Stimulated activated memory B cell treated with anti-CD40 and anti-IgM and Interleukin-4, amounts not matched to agents 10 μg/mL and 1 μg/mL and 100 μg/mL, for 72 hours (primary cell): ENCODE results near the gene LBX2.
A peak's percentile ranks its signal among the peaks of the same experiment; 100 is the strongest.

ENCODE experiments used
- ATAC-seq: fragments of 150-1000 bp; cut with Tn5 transposase; 2 replicates; pipeline ENCODE4 v1.10.0; 2021
- H3K27ac Mint-ChIP-seq: one replicate; pipeline ENCODE4 v1.8.0; 2022; ENCODE audit warnings: mild to moderate bottlenecking, mixed read lengths
- H3K27me3 Mint-ChIP-seq: one replicate; pipeline ENCODE4 v1.8.0; 2022; ENCODE audit warnings: mixed read lengths
- H3K36me3 Mint-ChIP-seq: one replicate; pipeline ENCODE4 v1.8.0; 2022; ENCODE audit warnings: mixed read lengths
- H3K4me1 Mint-ChIP-seq: one replicate; pipeline ENCODE4 v1.8.0; 2022; ENCODE audit warnings: mixed read lengths
- H3K4me3 Mint-ChIP-seq: one replicate; pipeline ENCODE4 v1.8.0; 2022; ENCODE audit warnings: mild to moderate bottlenecking, moderate library complexity, mixed read lengths
- H3K9me3 Mint-ChIP-seq: one replicate; pipeline ENCODE4 v1.8.0; 2022; ENCODE audit warnings: mixed read lengths

Gene LBX2

GRCh38 chr2:74530239-74531187 lies 31.1 kb upstream of the LBX2 start:
- Mint-ChIP-seq H3K27me3 (no peaks in the 10 kb centered on the region), H3K9me3 (no peaks in the 10 kb centered on the region), H3K27ac (peak overlapping the region; percentile 99), H3K36me3 (peaks cover 53% of the 10 kb centered on the region), H3K4me1 (peaks cover 52% of the 10 kb centered on the region), H3K4me3 (peak overlapping the region; percentile 99)
- peak; percentile 52 for ATAC-seq

- ATAC-seq = peak; percentile 93
- Mint-ChIP-seq H3K27ac (peak within 1 kb of the TSS; percentile 99), H3K4me3 (peak within 1 kb of the TSS; percentile 99), H3K4me1 (peaks cover 52% of the 10 kb centered on the region), H3K36me3 (peaks cover 59% of the 10 kb centered on the region), H3K9me3 (no peaks in the 10 kb centered on the region), H3K27me3 (no peaks in the 10 kb centered on the region)
These were observed 30.2 kb upstream of the LBX2 start, which contains the start of the genes AUP1 and HTRA2 for GRCh38 chr2:74529357-74530238. Gene AUP1 (minus strand): TSS chr2:74529706. CDS start chr2:74529629, 77 bp downstream. Gene HTRA2 (plus strand): TSS chr2:74529933. CDS start chr2:74530007, 74 bp downstream.

GRCh38 chr2:74528600-74529356 lies 29.4 kb upstream of the LBX2 start:
- Mint-ChIP-seq H3K27ac (peak overlapping the region; percentile 99), H3K4me3 (peak overlapping the region; percentile 99), H3K4me1 (peaks cover 52% of the 10 kb centered on the region), H3K27me3 (no peaks in the 10 kb centered on the region), H3K36me3 (peaks cover 58% of the 10 kb centered on the region), H3K9me3 (no peaks in the 10 kb centered on the region)
- ATAC-seq = peak; percentile 6

- ATAC-seq = no peak
- Mint-ChIP-seq H3K4me1 (peaks cover 52% of the 10 kb centered on the region), H3K27ac (peak overlapping the region; percentile 99), H3K27me3 (no peaks in the 10 kb centered on the region), H3K36me3 (peaks cover 52% of the 10 kb centered on the region), H3K9me3 (no peaks in the 10 kb centered on the region), H3K4me3 (peak overlapping the region; percentile 99)
These were observed 28.3 kb upstream of the LBX2 start for GRCh38 chr2:74527741-74528140.

GRCh38 chr2:74526649-74527230 lies 27.3 kb upstream of the LBX2 start:
- Mint-ChIP-seq H3K4me3 (peak overlapping the region; percentile 11), H3K36me3 (peaks cover 52% of the 10 kb centered on the region), H3K27ac (peak overlapping the region; percentile 71), H3K9me3 (no peaks in the 10 kb centered on the region), H3K4me1 (peaks cover 44% of the 10 kb centered on the region), H3K27me3 (no peaks in the 10 kb centered on the region)
- ATAC-seq = no peak

- peaks cover 36% of the 10 kb centered on the region for H3K4me1 Mint-ChIP-seq
- H3K9me3 Mint-ChIP-seq = no peaks in the 10 kb centered on the region
- no peaks in the 10 kb centered on the region for H3K27me3 Mint-ChIP-seq
- ATAC-seq = peak; percentile 17
- H3K4me3 Mint-ChIP-seq = peak within 1 kb of the TSS; percentile 11
- H3K27ac Mint-ChIP-seq = peak within 1 kb of the TSS; percentile 71
- peaks cover 46% of the 10 kb centered on the region for H3K36me3 Mint-ChIP-seq
These were observed 26.6 kb upstream of the LBX2 start, which contains the start of gene DQX1 for GRCh38 chr2:74525717-74526648. Gene DQX1 (minus strand): TSS chr2:74526231. CDS start chr2:74525729, 502 bp downstream.

GRCh38 chr2:74524955-74525716 lies 25.7 kb upstream of the LBX2 start:
- Mint-ChIP-seq H3K9me3 (no peaks in the 10 kb centered on the region), H3K36me3 (peaks cover 46% of the 10 kb centered on the region), H3K4me1 (peaks cover 32% of the 10 kb centered on the region)

GRCh38 chr2:74524005-74524404 lies 24.6 kb upstream of the LBX2 start:
- no peak overlapping the region for H3K4me3 Mint-ChIP-seq
- no peak overlapping the region for H3K27ac Mint-ChIP-seq
- no peaks in the 10 kb centered on the region for H3K9me3 Mint-ChIP-seq
- H3K4me1 Mint-ChIP-seq = peaks cover 30% of the 10 kb centered on the region
- H3K27me3 Mint-ChIP-seq = peaks cover 17% of the 10 kb centered on the region
- peaks cover 47% of the 10 kb centered on the region for H3K36me3 Mint-ChIP-seq
- ATAC-seq = no peak

More at GRCh38 chr2:74524955-74525716, 25.7 kb upstream of the LBX2 start:
- Mint-ChIP-seq H3K4me3 (no peak overlapping the region), H3K27me3 (peaks cover 6% of the 10 kb centered on the region), H3K27ac (no peak overlapping the region)
- no peak for ATAC-seq

GRCh38 chr2:74522516-74522915 lies 23.1 kb upstream of the LBX2 start:
- Mint-ChIP-seq H3K4me3 (no peak overlapping the region), H3K36me3 (peaks cover 33% of the 10 kb centered on the region), H3K27me3 (peaks cover 32% of the 10 kb centered on the region), H3K9me3 (no peaks in the 10 kb centered on the region), H3K4me1 (peaks cover 15% of the 10 kb centered on the region), H3K27ac (no peak overlapping the region)
- ATAC-seq = no peak

GRCh38 chr2:74516650-74517049 lies 17.2 kb upstream of the LBX2 start:
- H3K27ac Mint-ChIP-seq = no peak overlapping the region
- peak overlapping the region; percentile 74 for H3K4me3 Mint-ChIP-seq

GRCh38 chr2:74515981-74516633 lies 16.7 kb upstream of the LBX2 start:
- ATAC-seq = peak; percentile 82
- H3K36me3 Mint-ChIP-seq = peaks cover 8% of the 10 kb centered on the region
- H3K27ac Mint-ChIP-seq = no peak overlapping the region
- H3K27me3 Mint-ChIP-seq = peaks cover 84% of the 10 kb centered on the region
- peaks cover 20% of the 10 kb centered on the region for H3K4me1 Mint-ChIP-seq
- H3K9me3 Mint-ChIP-seq = no peaks in the 10 kb centered on the region
- peak overlapping the region; percentile 74 for H3K4me3 Mint-ChIP-seq

More at GRCh38 chr2:74516650-74517049, 17.2 kb upstream of the LBX2 start:
- Mint-ChIP-seq H3K36me3 (peaks cover 8% of the 10 kb centered on the region), H3K4me1 (peaks cover 20% of the 10 kb centered on the region), H3K27me3 (peaks cover 83% of the 10 kb centered on the region), H3K9me3 (no peaks in the 10 kb centered on the region)
- no peak for ATAC-seq

- Mint-ChIP-seq H3K4me3 (peak overlapping the region; percentile 74), H3K4me1 (peaks cover 20% of the 10 kb centered on the region), H3K9me3 (no peaks in the 10 kb centered on the region), H3K27ac (peak overlapping the region; percentile 27), H3K27me3 (peaks cover 81% of the 10 kb centered on the region), H3K36me3 (peaks cover 8% of the 10 kb centered on the region)
- ATAC-seq = no peak
These were observed 16.0 kb upstream of the LBX2 start for GRCh38 chr2:74515271-74515980.
